Mononuclear cell (primary cell): ENCODE results near the gene DAPK3. TPM values are rescaled to one million over a fixed set of nuclear protein-coding genes. Genes with fewer than 3 reads are reported as not detected.
A peak's percentile ranks its signal among the peaks of the same experiment; 100 is the strongest.
"Not testable (repeated sequence)": the region's sequence is repeated elsewhere in the genome, so short reads cannot be mapped to it uniquely, and the experiment has no call there.

Experiments used
- H3K27me3 ChIP-seq: 2 replicates; pipeline ENCODE4 v1.6.0; 2011; ENCODE audit warnings: low read length, control low read depth; ENCODE audit not compliant: insufficient read depth
- H3K4me1 ChIP-seq: 2 replicates; pipeline ENCODE4 v1.5.1; 2011; ENCODE audit warnings: mild to moderate bottlenecking, low read length, control low read depth; ENCODE audit not compliant: insufficient read depth
- H3K4me3 ChIP-seq: 2 replicates; pipeline ENCODE4 v1.5.1; 2011; ENCODE audit warnings: mild to moderate bottlenecking, low read length, moderate library complexity
- H3K9me3 ChIP-seq: 2 replicates; pipeline ENCODE4 v1.5.1; 2011; ENCODE audit warnings: low read depth, mild to moderate bottlenecking, control low read depth, low read length
- total RNA-seq: library from RNA; depleted of rRNA; stranded (reverse); fragments of >200 nt; gene quantifications from one replicate; pipeline ENCODE4 v1.2.3, GENCODE V29; 2012

Gene DAPK3
- 17.8 TPM for total RNA-seq

DNA sequence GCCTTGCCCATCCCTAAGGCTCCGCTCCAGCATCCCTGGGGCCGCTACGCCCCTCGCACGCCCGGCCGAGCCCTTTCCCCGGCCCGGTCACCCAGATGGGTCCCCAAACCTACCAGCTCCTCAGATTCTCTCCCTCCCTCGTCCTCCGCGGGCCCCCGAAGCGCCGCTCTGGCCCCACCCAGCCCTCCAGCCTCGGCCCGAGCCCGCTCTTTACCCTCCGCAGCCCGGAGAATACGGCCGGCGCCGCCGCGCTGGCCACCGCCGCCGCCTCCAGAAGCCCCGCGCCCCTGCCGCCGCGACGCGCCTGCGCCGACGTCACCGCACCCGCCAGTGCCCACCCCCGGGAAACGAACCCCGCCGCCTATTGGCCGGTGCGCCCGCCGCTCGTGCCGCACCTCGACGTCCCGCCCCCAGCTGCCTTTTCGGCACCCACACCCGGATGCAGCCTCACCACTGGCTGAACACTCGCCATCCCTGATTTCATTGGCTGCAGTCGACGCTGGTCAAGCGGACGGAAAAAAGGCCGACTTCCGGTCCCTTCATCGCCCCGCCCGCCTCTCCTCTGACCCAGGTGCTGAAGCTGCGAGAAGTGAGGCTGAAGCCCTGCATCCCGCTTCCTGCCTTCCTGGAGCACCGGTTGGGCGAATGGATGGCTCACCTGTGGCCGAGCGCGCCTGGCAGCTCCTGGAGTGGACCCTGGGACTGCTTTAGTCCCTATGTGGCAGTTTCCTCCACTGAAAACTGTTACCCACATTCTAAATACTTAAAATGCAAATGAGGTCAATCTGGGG is at the start of gene DAPK3:
Gene DAPK3 (minus strand): TSS at position 292 of the 791 bp plus-strand sequence. CDS start 1,364 bp downstream, outside the sequence.
- H3K9me3 ChIP-seq, result no peaks in the 10 kb centered on the region
- H3K4me1 ChIP-seq, result peaks cover 22% of the 10 kb centered on the region
- no peaks in the 10 kb centered on the region for H3K27me3 ChIP-seq
- H3K4me3 ChIP-seq, result peak within 1 kb of the TSS; percentile 73

DNA sequence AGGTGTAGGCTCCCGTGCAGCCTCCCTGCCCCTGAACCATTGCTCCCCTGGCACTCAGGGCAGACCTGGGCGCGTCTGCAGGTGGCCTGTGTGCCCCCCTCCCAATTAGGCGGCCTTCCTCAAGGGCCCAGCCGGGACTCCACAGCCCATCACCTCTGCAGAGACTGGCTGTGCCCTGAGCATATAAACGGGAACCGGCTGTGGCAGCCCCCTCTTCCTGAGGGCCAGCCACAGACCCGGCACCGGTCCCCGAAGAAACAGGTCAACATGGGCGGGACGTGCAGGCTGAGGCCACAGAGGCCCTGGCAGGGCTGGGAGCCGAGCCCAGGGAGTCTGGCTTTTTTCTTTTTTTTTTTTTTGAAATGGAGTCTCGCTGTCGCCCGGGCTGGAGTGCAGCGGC is 48.7 kb upstream of the DAPK3 start:
- Histone ChIP-seq H3K4me3 (no peak overlapping the region), H3K9me3 (no peaks in the 10 kb centered on the region), H3K27me3 (no peaks in the 10 kb centered on the region), H3K4me1 (peaks cover 6% of the 10 kb centered on the region)

DNA sequence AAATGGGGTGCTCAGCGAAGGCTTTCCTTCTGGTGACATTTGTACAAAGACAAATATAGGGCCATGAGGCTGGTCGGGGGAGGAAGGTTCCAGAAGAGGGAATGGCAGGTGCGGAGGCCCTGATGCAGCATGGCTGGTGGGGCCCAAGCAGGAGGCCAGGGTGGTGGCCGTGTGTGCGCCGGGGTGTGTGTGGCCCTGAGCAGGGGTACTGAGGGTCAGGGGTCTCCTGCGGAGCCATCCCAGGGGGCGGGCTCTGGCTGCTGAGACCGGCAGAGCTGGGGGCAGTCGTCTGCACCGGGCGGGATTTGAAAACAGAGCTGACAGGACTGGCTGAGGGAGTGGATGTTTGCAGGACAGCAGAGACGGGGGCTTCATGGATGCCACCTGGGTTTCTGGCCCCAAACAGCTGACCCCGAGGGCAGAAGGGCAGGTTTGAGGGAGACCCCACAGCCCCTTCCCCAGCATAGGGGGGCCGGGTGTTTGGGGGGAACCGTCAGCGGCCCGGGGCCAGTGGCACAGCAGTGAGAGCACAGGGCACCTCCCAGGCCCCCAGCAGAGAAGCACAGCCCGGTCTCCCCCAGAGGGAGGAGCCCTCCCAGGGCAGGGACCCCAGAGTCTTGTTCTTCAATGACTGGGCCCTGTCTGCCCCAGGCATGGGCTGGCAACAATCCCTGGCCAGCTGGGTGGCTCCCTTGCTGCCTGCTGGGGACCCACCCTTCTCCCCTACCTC is 48.0 kb upstream of the DAPK3 start:
- Histone ChIP-seq H3K4me3 (no peak overlapping the region), H3K27me3 (no peaks in the 10 kb centered on the region), H3K4me1 (peaks cover 12% of the 10 kb centered on the region), H3K9me3 (no peaks in the 10 kb centered on the region)

DNA sequence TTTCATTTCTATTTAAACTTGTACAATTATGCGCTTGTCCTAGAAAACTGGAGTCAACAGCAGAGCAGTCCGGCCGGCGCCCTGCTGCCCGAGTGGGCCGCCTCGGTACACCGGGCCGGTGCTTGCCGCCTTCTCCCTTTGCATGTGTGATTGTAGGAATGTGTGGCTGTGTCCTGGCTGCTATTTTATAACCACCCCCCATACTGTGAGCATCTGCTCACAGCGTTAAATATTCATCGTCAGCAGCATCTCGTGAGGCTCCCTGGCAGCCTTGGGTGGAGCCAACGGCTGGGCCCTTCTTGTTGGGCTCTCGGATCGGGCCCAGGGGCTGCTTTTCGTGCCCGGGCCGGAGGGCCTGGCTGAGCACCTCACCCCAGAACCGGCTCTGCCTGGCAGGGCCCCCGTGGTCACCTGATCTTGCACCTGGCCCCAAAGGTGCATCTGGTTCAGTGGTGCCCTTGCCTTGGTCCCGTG is 47.3 kb upstream of the DAPK3 start:
- Histone ChIP-seq H3K4me1 (peaks cover 12% of the 10 kb centered on the region), H3K9me3 (no peaks in the 10 kb centered on the region), H3K4me3 (no peak overlapping the region), H3K27me3 (no peaks in the 10 kb centered on the region)

DNA sequence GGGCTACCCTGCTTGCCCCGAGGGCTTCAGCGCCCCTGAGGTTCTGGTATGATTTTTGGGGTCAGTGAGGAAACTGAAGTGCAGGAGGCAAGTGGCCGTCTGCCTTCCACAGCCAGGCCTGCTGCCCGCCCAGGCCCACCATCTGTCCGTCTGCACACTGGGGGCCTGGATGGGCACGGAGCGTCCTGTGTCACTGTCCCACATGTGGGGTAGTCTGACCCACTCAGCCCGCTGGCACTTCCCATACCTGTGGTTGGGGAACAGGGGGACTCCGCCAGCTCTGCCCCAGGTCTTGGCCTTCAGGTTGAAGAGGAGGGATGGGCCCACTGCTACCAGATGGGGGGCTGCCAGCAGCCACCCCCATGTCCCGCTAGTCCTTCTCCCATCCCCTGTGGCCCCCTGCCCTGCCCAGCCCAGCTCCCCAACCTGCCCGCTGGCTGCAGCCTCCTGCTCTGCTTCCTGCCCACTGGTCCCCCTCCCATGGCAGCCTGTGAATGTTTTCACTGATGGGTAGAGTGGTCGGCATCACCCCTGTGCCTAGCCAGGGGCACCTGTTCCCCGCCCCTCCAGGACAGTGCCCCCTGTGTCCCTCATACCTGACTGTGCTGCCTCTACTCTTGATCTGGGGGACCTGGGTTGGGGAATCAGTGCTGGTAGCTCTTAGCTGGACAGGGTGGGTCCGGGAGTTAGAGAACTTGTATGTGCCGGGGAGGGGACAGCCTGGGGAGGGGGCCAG is 46.2 kb upstream of the DAPK3 start:
- H3K4me1 ChIP-seq, result peaks cover 12% of the 10 kb centered on the region
- no peak overlapping the region for H3K4me3 ChIP-seq
- H3K27me3 ChIP-seq, result no peaks in the 10 kb centered on the region
- H3K9me3 ChIP-seq, result no peaks in the 10 kb centered on the region

DNA sequence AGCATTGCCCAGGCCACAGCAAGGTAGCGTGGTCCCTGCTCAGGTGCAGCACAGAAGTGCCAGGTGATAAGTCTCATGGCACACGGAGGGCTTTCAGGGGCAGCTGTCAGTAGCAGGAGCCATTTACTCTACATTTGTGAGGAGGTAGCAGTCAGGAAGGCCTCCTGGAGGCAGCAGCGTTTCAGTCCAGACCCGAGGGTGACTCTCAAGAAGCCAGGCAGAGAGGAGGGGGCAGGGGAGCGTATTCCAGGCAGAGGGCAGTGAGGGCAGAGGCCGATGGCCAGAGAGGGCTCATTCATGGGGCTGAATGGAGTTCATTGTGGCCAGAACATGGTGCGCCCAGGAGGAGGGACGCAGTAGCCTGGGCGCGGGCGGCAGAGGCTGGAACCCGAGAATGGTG is 45.6 kb upstream of the DAPK3 start:
- Histone ChIP-seq H3K4me3 (no peak overlapping the region), H3K9me3 (no peaks in the 10 kb centered on the region), H3K4me1 (peaks cover 12% of the 10 kb centered on the region), H3K27me3 (no peaks in the 10 kb centered on the region)

DNA sequence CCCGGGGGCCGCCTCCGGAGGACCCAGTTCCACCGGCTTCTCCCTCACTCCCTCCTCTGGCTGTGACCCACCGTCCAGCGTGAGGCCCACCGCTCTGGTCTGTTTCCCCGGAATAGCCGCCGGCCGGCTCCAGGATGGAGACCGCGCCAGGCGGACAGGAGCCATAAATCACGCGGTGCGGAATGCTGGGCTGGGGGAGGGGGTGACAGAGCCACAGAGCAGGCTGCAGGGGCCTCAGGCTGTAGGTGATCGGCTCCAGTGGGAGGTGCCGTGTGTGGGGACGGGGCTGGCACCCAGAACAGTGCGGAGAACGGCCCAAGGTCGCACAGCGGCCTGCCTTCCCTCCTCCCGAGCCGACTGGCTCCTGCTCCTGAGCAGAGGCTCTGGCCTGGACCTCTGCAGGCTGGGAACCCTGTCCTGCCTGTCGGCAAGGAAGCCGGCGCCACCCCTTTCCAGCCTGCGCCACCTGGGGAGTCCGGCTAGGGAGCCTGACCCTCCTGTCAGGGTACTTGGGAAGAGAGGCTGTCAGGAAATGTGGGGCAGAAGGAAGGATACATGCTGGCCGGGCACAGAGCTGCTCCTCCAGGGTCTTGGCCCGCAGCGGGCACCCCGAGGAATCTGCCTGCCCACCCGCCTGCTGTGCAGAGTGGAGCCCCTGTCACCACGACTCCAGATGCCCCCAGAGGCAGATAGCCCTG is 45.0 kb upstream of the DAPK3 start:
- H3K27me3 ChIP-seq, result no peaks in the 10 kb centered on the region
- peaks cover 18% of the 10 kb centered on the region for H3K4me1 ChIP-seq
- H3K9me3 ChIP-seq, result no peaks in the 10 kb centered on the region
- no peak overlapping the region for H3K4me3 ChIP-seq

DNA sequence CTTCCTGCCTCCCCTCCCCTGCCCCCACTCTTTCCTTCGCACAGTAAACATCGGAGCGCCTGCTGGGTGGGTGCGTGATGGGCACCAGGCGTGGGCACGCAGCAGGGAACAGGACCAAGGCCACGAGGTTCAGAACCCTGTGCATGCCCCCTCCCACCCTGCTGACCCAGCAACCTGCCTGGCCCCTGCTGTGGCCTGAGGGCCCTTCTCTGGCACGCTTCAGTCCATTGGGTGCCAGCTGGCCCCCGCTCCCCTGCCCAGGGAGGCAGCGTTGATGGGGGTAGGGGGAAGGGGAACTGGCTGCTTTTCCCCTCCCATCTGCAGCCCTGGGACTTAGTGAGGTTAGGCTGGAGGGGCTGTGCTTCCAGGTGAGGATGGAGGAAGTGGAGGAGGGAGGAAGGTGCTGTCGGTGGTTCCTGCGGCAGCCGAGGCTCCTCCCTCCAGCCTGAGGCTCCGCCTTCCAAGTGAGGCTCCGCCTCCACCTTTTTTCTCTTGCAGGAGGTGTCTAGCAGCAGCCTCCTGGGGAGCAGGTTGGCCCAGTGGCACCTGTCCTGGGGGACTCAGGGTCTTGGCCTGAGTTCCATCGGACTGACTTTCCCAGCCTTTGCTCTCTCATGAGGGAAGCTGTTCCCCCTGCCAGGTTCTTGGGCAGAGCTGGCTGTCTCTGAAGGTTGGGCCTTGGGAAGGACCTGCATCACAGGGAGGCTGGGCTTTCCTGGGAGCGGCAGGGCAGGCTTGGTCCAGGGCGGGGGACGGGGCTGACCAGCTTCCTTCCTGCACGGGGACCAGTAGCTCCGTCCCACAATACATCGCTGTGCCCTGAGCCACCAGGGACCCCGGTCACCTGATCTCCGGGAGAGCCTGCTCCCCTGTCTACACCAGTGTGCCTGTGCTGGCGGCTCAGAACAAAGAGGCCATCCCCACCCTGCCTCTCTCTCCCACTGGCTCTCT is 43.9 kb upstream of the DAPK3 start:
- Histone ChIP-seq H3K4me1 (peaks cover 23% of the 10 kb centered on the region), H3K27me3 (no peaks in the 10 kb centered on the region), H3K9me3 (no peaks in the 10 kb centered on the region), H3K4me3 (no peak overlapping the region)

DNA sequence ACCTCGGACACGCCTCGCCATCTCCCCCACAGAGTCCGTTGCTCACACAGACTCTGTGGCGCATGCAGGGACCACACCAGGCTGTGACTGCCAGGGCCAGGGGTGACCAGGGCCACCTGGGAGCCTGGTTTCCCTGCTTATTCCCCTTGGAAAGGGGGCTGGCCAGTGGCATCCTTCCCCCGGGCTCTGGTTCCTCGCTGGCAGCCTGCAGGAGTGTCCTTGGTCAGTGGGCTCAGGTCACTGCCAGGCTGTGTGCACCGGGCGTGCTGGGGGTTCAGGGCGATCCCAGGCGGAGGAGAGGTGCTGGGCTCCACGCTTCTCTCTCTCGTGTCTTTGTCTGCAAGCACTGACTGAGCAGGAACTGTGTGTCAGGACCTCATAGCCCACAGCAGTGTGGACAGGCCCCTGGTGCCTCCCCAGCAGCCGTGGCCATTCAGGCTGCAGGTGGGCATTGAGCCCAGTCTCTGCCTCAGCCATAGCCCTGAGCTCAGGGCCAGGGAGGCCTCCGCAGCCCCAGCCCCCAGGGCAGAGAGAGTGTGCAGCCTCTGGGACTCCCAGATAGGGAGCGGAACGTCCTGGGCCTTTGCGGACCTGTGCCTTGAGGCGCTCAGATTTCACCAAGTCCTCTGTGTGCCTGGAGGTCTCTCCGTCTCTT is 43.1 kb upstream of the DAPK3 start:
- Histone ChIP-seq H3K4me1 (peaks cover 29% of the 10 kb centered on the region), H3K27me3 (no peaks in the 10 kb centered on the region), H3K9me3 (no peaks in the 10 kb centered on the region), H3K4me3 (no peak overlapping the region)

DNA sequence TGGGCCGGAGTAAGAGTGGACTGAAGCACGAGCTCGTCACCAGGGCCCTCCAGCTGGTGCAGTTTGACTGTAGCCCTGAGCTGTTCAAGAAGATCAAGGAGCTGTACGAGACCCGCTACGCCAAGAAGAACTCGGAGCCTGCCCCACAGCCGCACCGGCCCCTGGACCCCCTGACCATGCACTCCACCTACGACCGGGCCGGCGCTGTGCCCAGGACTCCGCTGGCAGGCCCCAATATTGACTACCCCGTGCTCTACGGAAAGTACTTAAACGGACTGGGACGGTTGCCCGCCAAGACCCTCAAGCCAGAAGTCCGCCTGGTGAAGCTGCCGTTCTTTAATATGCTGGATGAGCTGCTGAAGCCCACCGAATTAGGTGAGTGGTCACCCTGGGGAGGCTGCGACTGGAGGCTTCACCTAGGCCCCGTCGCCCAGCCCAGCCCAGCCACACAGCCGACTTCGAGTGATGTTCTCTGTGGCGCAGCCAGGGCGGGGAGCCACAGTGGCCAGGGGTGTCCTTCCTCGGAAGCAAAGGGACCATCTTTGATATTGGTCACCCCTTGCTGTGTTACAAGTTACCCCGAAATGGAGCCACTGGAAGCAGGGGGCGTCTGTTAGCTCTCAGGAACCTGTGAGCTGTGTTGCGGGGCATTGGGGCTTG is 42.2 kb upstream of the DAPK3 start:
- Histone ChIP-seq H3K27me3 (no peaks in the 10 kb centered on the region), H3K4me1 (peaks cover 38% of the 10 kb centered on the region), H3K9me3 (no peaks in the 10 kb centered on the region), H3K4me3 (no peak overlapping the region)

DNA sequence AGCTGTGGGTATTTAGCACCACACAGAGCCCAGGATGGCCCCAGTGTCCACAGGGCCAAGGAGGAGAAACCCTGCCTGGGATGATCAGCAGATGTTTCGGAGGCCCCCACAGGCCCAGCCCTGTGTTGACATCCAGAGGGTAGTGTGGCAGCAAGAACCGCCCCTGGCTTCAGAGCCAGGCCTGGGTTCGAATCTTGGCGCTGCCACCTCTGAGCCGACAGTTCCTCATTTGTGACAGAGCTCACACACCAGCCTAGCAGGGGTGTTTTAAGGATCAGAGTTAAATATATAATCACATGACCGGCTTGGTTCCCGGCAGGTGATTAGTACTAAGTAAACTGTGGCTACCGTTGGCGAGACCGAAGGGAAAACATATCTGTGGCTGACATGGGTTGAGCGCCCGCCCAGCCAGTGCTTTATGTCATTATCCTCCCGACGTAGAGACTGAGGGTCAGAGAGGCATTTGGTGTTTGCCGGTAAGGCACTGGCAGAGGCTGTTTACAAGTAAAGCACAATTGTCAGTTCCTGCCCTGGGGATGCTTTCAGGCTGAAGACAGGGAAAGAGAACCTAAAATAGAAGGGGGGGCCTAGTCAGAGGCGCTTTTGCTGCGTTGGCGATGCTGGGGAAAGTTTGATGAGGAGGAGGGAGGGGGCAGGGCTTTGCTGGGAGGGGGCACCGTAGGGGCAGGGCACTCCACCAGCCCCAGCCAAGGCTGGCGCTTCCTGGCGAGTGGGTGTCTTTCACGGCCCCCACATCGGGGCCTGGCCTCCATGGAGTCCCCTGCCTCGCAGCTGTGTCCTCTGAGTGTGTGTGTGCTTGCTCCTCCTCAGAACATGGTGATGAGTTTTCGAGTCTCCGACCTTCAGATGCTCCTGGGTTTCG is 41.4 kb upstream of the DAPK3 start:
- Histone ChIP-seq H3K9me3 (no peaks in the 10 kb centered on the region), H3K4me3 (no peak overlapping the region), H3K4me1 (peaks cover 40% of the 10 kb centered on the region), H3K27me3 (no peaks in the 10 kb centered on the region)

DNA sequence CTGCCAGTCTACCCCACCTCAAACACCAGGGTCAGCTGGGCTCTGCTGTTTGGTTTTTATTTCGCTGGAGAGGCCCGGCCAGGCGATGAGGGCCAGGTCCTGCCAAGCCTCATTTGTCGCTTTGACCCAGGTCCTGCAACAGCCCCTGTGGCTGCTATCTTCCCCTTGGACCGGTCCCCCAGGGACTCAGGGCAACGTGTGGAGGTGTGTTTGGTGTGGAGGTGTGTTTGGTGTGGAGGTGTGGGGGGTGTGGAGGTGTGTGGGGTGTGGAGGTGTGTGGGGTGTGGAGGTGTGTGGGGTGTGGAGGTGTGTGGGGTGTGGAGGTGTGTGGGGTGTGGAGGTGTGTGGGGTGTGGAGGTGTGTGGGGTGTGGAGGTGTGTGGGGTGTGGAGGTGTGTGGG is 40.5 kb upstream of the DAPK3 start:
- H3K9me3 ChIP-seq, H3K4me3 ChIP-seq, H3K27me3 ChIP-seq: not testable (repeated sequence)
- peaks cover 46% of the 10 kb centered on the region for H3K4me1 ChIP-seq
